ENCODE measurements around the gene NMD3. TPM values are rescaled to one million over a fixed set of nuclear protein-coding genes. Genes with fewer than 3 reads are reported as not detected.

Gene NMD3
- total RNA-seq, 1 experiment from 2014 or later: 51.1 TPM

DNA sequence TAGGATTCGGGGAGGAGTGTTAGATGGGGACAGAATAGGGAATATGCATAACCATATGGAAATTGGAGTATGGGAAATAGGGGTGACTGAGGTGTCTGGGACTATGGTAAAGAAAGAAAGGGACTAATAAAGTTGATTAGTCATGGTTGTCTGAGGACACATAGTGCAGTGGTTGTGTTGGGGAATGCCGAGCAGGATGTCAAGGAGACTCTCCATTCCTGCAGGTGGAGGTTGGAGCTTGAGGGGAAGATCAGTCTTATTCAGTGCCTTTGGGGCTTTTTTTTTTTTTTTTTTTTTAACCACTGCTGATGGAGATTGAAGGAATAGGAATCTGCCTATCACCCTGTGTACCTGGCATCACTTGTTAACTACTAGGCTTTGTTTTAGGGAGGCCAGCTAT, 10.8 kb downstream of the NMD3 start:
- intact Hi-C loops (cut with micrococcal nuclease; ENCODE audit: unreplicated experiment): no loop called here
- Histone ChIP-seq H3K4me3 (ENCODE audit: low read depth, low read length, poor library complexity, severe bottlenecking) (no peak overlapping the region), H3K36me3 (ENCODE audit: insufficient read depth, low read length, poor library complexity, severe bottlenecking) (peaks cover 71% of the 10 kb centered on the region), H3K27me3 (replicated peaks; ENCODE audit: insufficient read depth, low read depth, low read length, poor library complexity) (no peaks in the 10 kb centered on the region), H3K9me3 (ENCODE audit: low read depth, low read length, poor library complexity, severe bottlenecking) (no peaks in the 10 kb centered on the region), H3K4me1 (ENCODE audit: insufficient read depth, low read length, poor library complexity, severe bottlenecking) (no peaks in the 10 kb centered on the region), H3K27ac (ENCODE audit: low read depth, low read length, poor library complexity, severe bottlenecking) (no peak overlapping the region)
- CTCF ChIA-PET: no interaction called here
- TF ChIP-seq EZH2 (IDR thresholded peaks at IDR 0.05; ENCODE audit: borderline replicate concordance, low read depth, low read length, poor library complexity, severe bottlenecking): no peak
- TF ChIP-seq, protein P1, sequence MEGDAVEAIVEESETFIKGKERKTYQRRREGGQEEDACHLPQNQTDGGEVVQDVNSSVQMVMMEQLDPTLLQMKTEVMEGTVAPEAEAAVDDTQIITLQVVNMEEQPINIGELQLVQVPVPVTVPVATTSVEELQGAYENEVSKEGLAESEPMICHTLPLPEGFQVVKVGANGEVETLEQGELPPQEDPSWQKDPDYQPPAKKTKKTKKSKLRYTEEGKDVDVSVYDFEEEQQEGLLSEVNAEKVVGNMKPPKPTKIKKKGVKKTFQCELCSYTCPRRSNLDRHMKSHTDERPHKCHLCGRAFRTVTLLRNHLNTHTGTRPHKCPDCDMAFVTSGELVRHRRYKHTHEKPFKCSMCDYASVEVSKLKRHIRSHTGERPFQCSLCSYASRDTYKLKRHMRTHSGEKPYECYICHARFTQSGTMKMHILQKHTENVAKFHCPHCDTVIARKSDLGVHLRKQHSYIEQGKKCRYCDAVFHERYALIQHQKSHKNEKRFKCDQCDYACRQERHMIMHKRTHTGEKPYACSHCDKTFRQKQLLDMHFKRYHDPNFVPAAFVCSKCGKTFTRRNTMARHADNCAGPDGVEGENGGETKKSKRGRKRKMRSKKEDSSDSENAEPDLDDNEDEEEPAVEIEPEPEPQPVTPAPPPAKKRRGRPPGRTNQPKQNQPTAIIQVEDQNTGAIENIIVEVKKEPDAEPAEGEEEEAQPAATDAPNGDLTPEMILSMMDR (conservative IDR thresholded peaks at IDR 0.05; ENCODE audit: low read depth, low read length): no peak
- POLR2A ChIA-PET (ENCODE audit: low non-redundant PET): no interaction called here
- no TSS peak for BruUV-seq (replicated peaks)
- DNase-seq (ENCODE audit: low spot score): no peak

DNA sequence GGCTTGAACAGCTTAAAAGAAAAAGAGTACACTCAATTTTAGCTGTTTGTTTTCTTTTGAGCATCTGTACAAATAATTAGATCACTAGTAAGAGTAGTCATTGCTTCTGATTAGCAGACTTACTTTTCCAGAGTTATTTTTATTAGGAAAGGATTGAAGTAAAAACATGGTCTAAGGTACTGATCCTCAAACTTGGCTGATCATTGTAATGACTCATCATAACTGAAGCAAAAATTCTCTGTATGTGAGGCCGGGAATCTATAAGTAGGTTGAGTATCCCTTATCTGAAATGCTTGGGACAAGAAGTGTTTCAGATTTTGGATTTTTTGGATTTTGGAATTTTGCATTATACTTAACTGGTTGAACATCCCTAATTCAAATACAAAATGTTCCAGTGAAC, 12.4 kb downstream of the NMD3 start:
- Histone ChIP-seq H3K27ac (ENCODE audit: low read depth, low read length, poor library complexity, severe bottlenecking) (no peak overlapping the region), H3K9me3 (ENCODE audit: low read depth, low read length, poor library complexity, severe bottlenecking) (no peaks in the 10 kb centered on the region), H3K4me1 (ENCODE audit: insufficient read depth, low read length, poor library complexity, severe bottlenecking) (no peaks in the 10 kb centered on the region), H3K4me3 (ENCODE audit: low read depth, low read length, poor library complexity, severe bottlenecking) (no peak overlapping the region), H3K36me3 (ENCODE audit: insufficient read depth, low read length, poor library complexity, severe bottlenecking) (peaks cover 68% of the 10 kb centered on the region), H3K27me3 (replicated peaks; ENCODE audit: insufficient read depth, low read depth, low read length, poor library complexity) (no peaks in the 10 kb centered on the region)
- BruUV-seq (replicated peaks): no TSS peak
- ChIA-PET POLR2A (ENCODE audit: low non-redundant PET) (no interaction called here), CTCF (no interaction called here)
- no peak for DNase-seq (ENCODE audit: low spot score)
- no peak for TF ChIP-seq EZH2 (IDR thresholded peaks at IDR 0.05; ENCODE audit: borderline replicate concordance, low read depth, low read length, poor library complexity, severe bottlenecking)
- TF ChIP-seq, protein P1 (conservative IDR thresholded peaks at IDR 0.05; ENCODE audit: low read depth, low read length): no peak
- intact Hi-C loops (cut with micrococcal nuclease; ENCODE audit: unreplicated experiment): no loop called here

DNA sequence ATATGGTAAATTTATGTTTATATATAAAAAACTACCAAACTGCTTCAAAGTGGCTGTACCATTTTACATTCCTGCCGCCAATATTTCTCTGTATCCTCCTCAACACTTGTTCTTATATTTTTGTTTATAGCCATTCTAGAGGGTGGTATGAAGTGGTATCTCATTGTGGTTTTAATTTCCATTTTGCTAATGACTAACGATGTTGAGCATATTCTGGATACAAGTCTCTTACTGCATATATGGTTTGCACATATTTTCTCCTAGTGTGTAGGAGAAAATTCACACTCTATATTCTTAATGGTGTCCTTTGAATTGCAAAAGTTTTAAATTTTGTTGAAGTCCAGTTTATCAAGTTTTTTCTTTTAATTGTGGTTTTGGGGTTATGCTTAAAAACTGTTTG, 15.1 kb downstream of the NMD3 start:
- POLR2A ChIA-PET (ENCODE audit: low non-redundant PET): no interaction called here
- no peak for TF ChIP-seq EZH2 (IDR thresholded peaks at IDR 0.05; ENCODE audit: borderline replicate concordance, low read depth, low read length, poor library complexity, severe bottlenecking)
- TF ChIP-seq, protein P1 (conservative IDR thresholded peaks at IDR 0.05; ENCODE audit: low read depth, low read length): no peak

More for the DNA sequence above, 15.1 kb downstream of the NMD3 start:
- Histone ChIP-seq H3K4me3 (ENCODE audit: low read depth, low read length, poor library complexity, severe bottlenecking) (no peak overlapping the region), H3K27me3 (replicated peaks; ENCODE audit: insufficient read depth, low read depth, low read length, poor library complexity) (no peaks in the 10 kb centered on the region), H3K27ac (ENCODE audit: low read depth, low read length, poor library complexity, severe bottlenecking) (no peak overlapping the region), H3K36me3 (ENCODE audit: insufficient read depth, low read length, poor library complexity, severe bottlenecking) (peaks cover 66% of the 10 kb centered on the region), H3K4me1 (ENCODE audit: insufficient read depth, low read length, poor library complexity, severe bottlenecking) (no peaks in the 10 kb centered on the region), H3K9me3 (ENCODE audit: low read depth, low read length, poor library complexity, severe bottlenecking) (no peaks in the 10 kb centered on the region)
- intact Hi-C loops (cut with micrococcal nuclease; ENCODE audit: unreplicated experiment): no loop called here
- BruUV-seq (replicated peaks): no TSS peak
- CTCF ChIA-PET: no interaction called here
- no peak for DNase-seq (ENCODE audit: low spot score)

All from A673 (cell line).